Hematopoietic multipotent progenitor cell treated with erythropoietin and hydrocortisone succinate and interleukin-3 and kit ligand, for 8 days (in vitro differentiated cells): Measurements from ENCODE around the gene TNFRSF11A.

ENCODE experiments used
- DNase-seq: peaks from one replicate; pipeline ENCODE4 v3.0.0-alpha.2; 2015

The TNFRSF11A gene

DNA sequence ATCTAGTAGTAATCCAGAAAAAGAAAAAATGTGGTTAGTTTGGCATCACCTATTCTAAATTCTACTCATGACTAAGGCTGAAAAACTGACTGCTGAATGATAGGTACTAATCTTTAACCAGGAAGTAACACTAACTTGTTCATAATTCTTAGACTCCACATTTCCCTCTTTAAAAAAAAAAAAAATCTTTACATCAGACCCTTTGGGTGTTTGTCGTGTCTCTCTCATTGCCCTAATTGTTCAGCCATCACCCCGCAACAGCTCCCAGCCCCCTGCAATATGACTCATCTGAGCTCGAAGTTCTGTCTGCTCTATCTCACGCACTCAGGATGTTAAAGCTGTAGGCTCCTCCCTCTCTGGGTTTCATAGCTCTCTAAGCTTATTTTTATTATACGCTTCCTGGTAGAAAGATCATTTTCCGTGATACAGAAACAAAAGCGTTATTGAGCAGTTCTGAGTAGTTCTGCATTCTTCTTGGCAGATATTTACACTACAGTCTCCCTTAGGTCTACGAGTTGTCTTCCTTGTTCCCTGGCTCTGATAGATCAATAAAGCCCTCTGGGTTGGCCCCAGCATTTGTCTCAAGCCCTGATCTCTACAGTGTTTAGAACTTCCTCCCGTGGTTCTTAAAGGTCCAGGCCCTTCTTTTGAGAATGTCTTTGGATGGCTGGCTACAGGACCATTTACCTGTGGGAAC, 95.6 kb downstream of the TNFRSF11A start:
- peak; percentile 90 for DNase-seq

- peak; percentile 92 for DNase-seq
Observed at GRCh38 chr18:62425465-62426190, 100.5 kb downstream of the TNFRSF11A start.

- DNase-seq, result no peak
Observed at GRCh38 chr18:62426191-62426488, 101.0 kb downstream of the TNFRSF11A start.

GRCh38 chr18:62432176-62432575, 107.1 kb downstream of the TNFRSF11A start:
- no peak for DNase-seq

GRCh38 chr18:62434798-62435197, 109.7 kb downstream of the TNFRSF11A start:
- DNase-seq, result no peak

DNA sequence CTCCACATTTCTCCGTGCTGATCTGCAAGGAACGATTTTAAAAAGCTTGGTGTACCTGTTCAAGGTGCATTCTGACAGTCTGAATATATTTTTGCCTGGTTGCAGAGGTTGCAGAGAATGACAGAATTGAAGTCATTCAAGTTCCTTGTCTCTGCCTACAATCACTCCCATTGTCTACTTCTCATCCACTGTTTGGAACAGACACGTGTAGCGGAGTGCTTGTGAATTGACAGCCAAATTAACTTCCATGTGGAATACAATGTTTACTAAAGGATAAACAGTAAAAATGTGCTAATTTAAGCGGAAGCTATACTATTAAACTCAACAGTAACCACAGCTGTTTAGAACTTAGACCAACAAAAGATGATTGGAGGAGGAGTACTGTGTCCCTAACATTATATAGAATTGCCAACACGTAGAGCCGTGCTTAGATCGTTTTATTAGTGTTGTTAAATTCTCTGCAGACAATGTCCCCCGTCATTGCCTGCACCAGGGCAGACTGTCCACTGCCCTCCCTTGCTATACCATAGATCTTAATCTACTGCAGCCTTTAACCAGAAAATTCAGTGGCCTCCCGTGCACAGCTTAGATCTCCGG, 110.4 kb downstream of the TNFRSF11A start:
- DNase-seq, result no peak

DNA sequence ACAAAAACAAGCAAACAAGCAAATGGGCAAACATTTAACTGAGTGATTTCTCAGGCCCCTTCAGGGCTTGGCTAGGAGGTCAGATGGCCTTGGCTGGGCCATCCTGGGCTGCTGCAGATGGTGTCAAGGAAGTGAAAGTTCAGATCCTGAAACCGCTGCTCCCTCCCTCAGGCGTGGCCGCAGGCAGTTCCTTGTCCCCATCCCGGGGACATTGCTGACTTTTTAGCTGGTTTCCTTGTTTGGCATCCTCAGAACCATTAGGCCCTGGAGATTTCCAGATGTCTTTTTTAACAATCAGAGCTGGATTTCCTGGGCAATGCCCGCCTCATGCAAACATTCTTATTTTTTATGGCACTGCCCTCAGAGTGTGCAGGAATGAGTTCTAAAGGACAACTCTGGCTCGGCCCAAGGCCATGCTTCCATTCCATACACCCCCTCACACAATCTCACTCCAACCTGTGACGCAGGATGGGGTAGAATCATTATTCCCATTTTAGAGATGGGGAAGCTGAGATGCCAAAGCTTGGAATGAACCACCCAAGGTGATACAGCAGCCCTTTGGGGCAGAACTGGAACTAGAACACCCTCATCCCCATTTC, 111.6 kb downstream of the TNFRSF11A start:
- no peak for DNase-seq

DNA sequence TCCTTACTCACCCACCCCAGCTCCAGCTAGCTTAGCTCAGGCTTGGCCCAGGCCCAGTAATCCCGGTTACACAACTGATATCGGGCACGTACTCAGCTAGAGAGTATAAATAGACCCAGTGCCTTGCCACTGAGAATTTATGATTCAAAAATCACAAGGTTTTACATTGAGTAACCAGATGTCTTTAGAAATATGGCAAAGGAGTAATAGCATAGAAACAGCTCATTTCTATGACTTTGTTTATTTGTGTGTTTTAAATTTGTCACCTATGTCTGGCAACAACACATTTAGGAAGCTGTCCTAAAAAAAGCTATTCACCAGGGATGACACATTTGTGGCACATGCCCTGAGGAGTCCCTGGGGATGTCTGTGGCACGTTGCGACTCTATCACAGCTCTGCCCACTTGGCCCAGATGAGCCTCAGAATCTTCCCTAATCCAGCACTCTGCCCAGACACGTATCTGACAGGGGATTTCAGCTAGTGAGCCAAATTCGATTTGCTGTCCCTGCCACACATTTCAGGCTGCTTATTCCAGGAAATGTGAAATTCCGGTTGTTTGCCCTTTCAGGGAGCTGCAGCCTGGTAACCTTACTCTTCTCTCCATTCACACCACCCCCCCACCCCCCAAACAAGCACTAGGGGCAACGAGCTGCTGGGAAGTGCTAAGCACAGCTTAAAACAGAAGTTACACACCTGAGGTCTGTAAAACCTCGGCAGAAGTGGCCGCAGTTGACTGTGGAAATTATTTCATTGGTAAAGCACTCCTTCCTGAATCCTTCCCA, 112.3 kb downstream of the TNFRSF11A start:
- no peak for DNase-seq

GRCh38 chr18:62438018-62438329, 112.9 kb downstream of the TNFRSF11A start:
- DNase-seq, result no peak

- no peak for DNase-seq
Observed at GRCh38 chr18:62438402-62438801, 113.3 kb downstream of the TNFRSF11A start.

DNA sequence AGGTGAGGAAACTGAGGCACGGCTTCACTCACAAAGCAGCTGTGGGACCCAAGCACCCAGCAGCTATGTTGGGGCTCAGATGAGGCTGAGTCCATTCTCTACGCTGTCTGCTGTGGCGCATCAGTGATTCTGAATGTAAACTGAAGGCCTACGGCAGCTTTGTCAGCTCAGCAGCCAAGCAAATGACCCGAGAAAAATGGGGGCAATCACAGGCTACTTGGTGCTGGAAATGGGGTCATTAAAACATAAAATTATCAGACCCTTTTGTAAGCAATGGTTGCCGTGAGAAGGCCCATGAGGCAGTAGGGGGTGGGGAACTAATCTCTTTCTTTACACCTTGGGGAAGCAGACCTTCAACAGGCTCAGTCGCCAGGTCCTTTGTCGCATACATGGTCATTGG, 113.8 kb downstream of the TNFRSF11A start:
- no peak for DNase-seq
